Right ventricle myocardium superior (tissue), 1 donor: ENCODE results near the gene RFPL3. TPM values are rescaled to one million over a fixed set of nuclear protein-coding genes. Genes with fewer than 3 reads are reported as not detected.
A peak's percentile ranks its signal among the peaks of the same experiment; 100 is the strongest.
"Not testable (repeated sequence)": the region's sequence is repeated elsewhere in the genome, so short reads cannot be mapped to it uniquely, and the experiment has no call there.

Experiments
- ATAC-seq: fragments of 200-7000 bp; cut with Tn5 transposase; one replicate; pipeline ENCODE4 v1.9.1; 2020; ENCODE audit warnings: mild to moderate bottlenecking; ENCODE audit not compliant: poor library complexity
- DNase-seq: peaks from one replicate; pipeline ENCODE4 v3.0.0-alpha.2; 2020
- intact Hi-C: fragments of 100-400 bp; cut with DNase I; formaldehyde crosslinking; loops from one replicate; pipeline ENCODE4 v1.11.2; 2022
- total RNA-seq: library from RNA; stranded (reverse); fragmentation: NEBNext Ultra II Directional; extraction: Animal tissue kit (Norgen Biotek cat#: 25700); gene quantifications from one replicate; pipeline ENCODE4 v1.2.1, GENCODE V29; 2021
- donor health status: DM: no; HTN: yes; CAD: no; lungs with severe emphysema.

Gene RFPL3
- total RNA-seq, 1 donor from 2014 or later = not detected

GRCh38 chr22:32328306-32329201 lies 29.1 kb upstream of the RFPL3 start:
- ATAC-seq (no peak), DNase-seq (no peak)
- intact Hi-C loops = no loop called here

GRCh38 chr22:32329202-32329645 lies 28.4 kb upstream of the RFPL3 start:
- no peak for DNase-seq
- no peak for ATAC-seq
- intact Hi-C loops = no loop called here

GRCh38 chr22:32331236-32331917 lies 26.3 kb upstream of the RFPL3 start:
- DNase-seq (no peak), ATAC-seq (no peak)
- intact Hi-C loops = no loop called here

- intact Hi-C loops = no loop called here
- ATAC-seq = no peak
- no peak for DNase-seq
Measured at GRCh38 chr22:32331918-32332725, 25.5 kb upstream of the RFPL3 start.

GRCh38 chr22:32333141-32333768 lies 24.4 kb upstream of the RFPL3 start:
- DNase-seq (no peak), ATAC-seq (no peak)
- intact Hi-C loops = no loop called here

- intact Hi-C loops = no loop called here
- DNase-seq (no peak), ATAC-seq (no peak)
Measured at GRCh38 chr22:32333769-32334659, 23.7 kb upstream of the RFPL3 start.

- ATAC-seq (peak; percentile 57), DNase-seq (no peak)
- intact Hi-C loops = no loop called here
Measured at GRCh38 chr22:32334660-32335365, 22.9 kb upstream of the RFPL3 start.

- no peak for DNase-seq
- ATAC-seq = no peak
- intact Hi-C loops = no loop called here
Measured at GRCh38 chr22:32335471-32335870, 22.2 kb upstream of the RFPL3 start.

GRCh38 chr22:32336121-32336603 lies 21.5 kb upstream of the RFPL3 start:
- no peak for DNase-seq
- intact Hi-C loops = no loop called here
- ATAC-seq = no peak

GRCh38 chr22:32336771-32337424 lies 20.8 kb upstream of the RFPL3 start:
- ATAC-seq (no peak), DNase-seq (no peak)
- intact Hi-C loops = no loop called here

GRCh38 chr22:32337425-32337824 lies 20.2 kb upstream of the RFPL3 start:
- ATAC-seq, intact Hi-C loops, DNase-seq: not testable (repeated sequence)

GRCh38 chr22:32338757-32339156 lies 18.9 kb upstream of the RFPL3 start:
- intact Hi-C loops = no loop called here
- no peak for ATAC-seq
- DNase-seq = no peak

GRCh38 chr22:32339190-32340012 lies 18.3 kb upstream of the RFPL3 start:
- intact Hi-C loops = no loop called here
- DNase-seq = no peak
- no peak for ATAC-seq

GRCh38 chr22:32340411-32340810 lies 17.3 kb upstream of the RFPL3 start:
- intact Hi-C loops = no loop called here
- DNase-seq = no peak

GRCh38 chr22:32341122-32341740 lies 16.4 kb upstream of the RFPL3 start:
- DNase-seq (no peak), ATAC-seq (no peak)
- intact Hi-C loops = no loop called here

More at GRCh38 chr22:32340411-32340810, 17.3 kb upstream of the RFPL3 start:
- ATAC-seq = no peak
